ENCODE results near the gene NXNL1.
"Not testable (repeated sequence)": the region's sequence is repeated elsewhere in the genome, so short reads cannot be mapped to it uniquely, and the experiment has no call there.

The NXNL1 gene

DNA sequence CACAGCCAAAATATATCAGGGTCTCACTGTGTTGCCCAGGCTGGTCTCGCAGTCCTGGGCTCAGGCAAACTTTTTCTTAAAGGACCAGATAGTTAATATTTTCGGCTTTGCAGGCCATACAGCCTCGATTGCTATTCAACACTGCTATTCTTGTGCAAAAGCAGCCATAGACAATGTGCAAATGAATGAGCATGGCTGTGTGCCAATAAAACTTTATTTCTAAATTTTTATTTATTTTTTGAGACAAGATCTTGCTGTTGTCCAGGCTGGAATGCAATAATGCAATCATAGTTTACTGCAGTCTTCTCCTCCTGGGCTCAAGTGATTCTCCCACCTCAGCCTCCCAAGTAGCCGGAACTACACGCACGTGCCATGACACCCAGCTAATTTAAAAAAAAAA is 42.5 kb upstream of the NXNL1 start:
- Histone ChIP-seq H3K27me3 (replicated peaks; ENCODE audit: control insufficient read depth, insufficient read depth, low read length) (no peaks in the 10 kb centered on the region), H3K4me3 (replicated peaks; ENCODE audit: low read depth, low read length) (no peak overlapping the region), H3K36me3 (ENCODE audit: control insufficient read depth, insufficient read depth, low read length) (peaks cover 3% of the 10 kb centered on the region)
- DNase-seq (ENCODE audit: extremely low read depth, insufficient read length): no peak
- TF ChIP-seq, protein P1, sequence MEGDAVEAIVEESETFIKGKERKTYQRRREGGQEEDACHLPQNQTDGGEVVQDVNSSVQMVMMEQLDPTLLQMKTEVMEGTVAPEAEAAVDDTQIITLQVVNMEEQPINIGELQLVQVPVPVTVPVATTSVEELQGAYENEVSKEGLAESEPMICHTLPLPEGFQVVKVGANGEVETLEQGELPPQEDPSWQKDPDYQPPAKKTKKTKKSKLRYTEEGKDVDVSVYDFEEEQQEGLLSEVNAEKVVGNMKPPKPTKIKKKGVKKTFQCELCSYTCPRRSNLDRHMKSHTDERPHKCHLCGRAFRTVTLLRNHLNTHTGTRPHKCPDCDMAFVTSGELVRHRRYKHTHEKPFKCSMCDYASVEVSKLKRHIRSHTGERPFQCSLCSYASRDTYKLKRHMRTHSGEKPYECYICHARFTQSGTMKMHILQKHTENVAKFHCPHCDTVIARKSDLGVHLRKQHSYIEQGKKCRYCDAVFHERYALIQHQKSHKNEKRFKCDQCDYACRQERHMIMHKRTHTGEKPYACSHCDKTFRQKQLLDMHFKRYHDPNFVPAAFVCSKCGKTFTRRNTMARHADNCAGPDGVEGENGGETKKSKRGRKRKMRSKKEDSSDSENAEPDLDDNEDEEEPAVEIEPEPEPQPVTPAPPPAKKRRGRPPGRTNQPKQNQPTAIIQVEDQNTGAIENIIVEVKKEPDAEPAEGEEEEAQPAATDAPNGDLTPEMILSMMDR (IDR thresholded peaks at IDR 0.05; ENCODE audit: insufficient read depth, low read length, poor library complexity, severe bottlenecking): no peak

DNA sequence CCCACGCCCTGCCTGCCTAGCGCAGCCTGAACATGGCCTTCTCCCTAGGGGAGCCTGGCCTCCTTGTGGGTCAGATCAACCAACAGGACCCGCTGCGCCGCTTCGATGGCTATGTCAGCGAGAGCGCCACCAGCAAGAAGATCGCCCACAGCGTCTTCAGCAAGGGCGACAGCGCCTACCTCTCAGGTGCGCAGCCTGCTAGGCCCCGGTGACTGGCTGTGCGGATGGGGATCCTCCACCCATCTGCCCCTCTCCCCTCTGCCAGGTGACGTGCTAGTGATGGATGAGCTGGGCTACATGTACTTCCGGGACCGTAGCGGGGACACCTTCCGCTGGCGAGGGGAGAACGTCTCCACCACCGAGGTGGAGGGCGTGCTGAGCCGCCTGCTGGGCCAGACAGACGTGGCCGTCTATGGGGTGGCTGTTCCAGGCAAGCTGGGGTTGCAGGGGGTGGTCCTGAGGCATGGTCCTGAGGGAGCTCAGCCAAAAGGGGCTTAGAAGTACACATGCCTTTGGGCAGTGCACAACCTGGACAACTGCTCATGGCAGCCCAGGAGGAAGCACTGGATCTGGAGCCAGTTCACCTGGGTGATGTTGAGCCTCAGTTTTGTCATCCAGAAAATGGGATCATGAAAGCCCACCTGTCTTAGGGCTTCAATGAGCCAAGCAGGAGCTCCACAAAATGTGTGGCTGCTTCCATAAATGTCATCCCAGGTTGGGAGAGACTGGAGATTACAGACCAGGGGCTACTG is 39.9 kb upstream of the NXNL1 start:
- TF ChIP-seq, protein P1 (IDR thresholded peaks at IDR 0.05; ENCODE audit: insufficient read depth, low read length, poor library complexity, severe bottlenecking): no peak
- Histone ChIP-seq H3K36me3 (ENCODE audit: control insufficient read depth, insufficient read depth, low read length) (peaks cover 1% of the 10 kb centered on the region), H3K27me3 (replicated peaks; ENCODE audit: control insufficient read depth, insufficient read depth, low read length) (no peaks in the 10 kb centered on the region), H3K4me3 (replicated peaks; ENCODE audit: low read depth, low read length) (no peak overlapping the region)
- DNase-seq (ENCODE audit: extremely low read depth, insufficient read length): no peak

DNA sequence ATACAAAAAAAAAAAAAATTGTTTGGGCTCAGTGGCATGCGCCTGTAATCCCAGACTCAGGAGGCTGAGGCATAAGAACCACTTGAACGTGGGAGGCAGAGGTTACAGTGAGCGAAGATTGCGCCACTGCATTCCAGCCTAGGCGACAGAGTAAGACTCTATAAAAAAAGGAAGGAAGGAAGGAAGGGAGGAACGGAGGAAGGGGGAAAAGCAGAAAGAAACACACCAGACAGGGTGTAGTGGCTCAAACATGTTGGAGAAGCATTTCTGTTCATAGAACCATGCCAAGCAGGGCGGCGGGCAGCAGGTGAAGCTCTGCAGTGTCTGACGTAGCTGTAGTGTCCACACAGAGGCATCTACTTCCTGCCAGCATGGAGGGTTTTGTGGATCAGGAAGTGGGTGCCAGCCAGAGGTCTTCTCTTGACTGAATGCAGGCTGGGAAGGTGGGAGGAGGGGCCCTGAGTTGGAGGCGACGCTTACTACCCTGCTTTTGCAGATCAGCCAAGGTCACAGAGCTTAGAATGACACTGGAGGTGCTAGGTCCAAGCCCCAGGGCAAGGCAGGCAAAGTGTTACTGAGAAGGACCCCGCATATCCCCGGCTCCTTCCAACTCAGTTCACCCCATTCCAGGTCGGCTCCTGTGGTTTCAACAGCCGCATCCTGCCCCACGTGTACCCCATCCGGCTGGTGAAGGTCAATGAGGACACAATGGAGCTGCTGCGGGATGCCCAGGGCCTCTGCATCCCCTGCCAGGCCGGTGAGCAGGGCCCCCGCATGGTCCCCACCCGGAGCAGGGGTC is 39.1 kb upstream of the NXNL1 start:
- Histone ChIP-seq H3K36me3 (ENCODE audit: control insufficient read depth, insufficient read depth, low read length) (no peaks in the 10 kb centered on the region; the same call in 1 of the 2 replicates), H3K4me3 (replicated peaks; ENCODE audit: low read depth, low read length) (no peak overlapping the region), H3K27me3 (replicated peaks; ENCODE audit: control insufficient read depth, insufficient read depth, low read length) (no peaks in the 10 kb centered on the region)
- no peak for DNase-seq (ENCODE audit: extremely low read depth, insufficient read length)
- TF ChIP-seq, protein P1 (IDR thresholded peaks at IDR 0.05; ENCODE audit: insufficient read depth, low read length, poor library complexity, severe bottlenecking): no peak

DNA sequence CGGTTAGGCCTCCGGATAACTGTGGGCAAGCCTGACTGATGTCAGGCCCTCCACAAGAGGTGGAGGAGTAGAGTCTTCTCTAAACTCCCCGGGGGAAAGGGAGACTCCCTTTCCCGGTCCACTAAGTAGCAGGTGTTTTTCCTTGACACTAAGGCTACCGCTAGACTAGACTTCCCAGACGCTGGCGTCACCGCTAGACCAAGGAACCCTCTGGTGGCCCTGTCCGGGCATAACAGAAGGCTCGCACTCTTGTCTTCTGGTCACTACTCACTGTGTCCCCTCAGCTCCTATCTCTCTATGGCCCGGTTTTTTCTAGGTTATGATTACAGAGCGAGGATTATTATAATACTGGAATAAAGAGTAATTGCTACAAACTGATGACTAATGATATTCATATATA is 38.3 kb upstream of the NXNL1 start:
- not testable (repeated sequence) for DNase-seq (ENCODE audit: extremely low read depth, insufficient read length); H3K36me3 ChIP-seq (ENCODE audit: control insufficient read depth, insufficient read depth, low read length); H3K27me3 ChIP-seq (replicated peaks; ENCODE audit: control insufficient read depth, insufficient read depth, low read length); H3K4me3 ChIP-seq (replicated peaks; ENCODE audit: low read depth, low read length)

DNA sequence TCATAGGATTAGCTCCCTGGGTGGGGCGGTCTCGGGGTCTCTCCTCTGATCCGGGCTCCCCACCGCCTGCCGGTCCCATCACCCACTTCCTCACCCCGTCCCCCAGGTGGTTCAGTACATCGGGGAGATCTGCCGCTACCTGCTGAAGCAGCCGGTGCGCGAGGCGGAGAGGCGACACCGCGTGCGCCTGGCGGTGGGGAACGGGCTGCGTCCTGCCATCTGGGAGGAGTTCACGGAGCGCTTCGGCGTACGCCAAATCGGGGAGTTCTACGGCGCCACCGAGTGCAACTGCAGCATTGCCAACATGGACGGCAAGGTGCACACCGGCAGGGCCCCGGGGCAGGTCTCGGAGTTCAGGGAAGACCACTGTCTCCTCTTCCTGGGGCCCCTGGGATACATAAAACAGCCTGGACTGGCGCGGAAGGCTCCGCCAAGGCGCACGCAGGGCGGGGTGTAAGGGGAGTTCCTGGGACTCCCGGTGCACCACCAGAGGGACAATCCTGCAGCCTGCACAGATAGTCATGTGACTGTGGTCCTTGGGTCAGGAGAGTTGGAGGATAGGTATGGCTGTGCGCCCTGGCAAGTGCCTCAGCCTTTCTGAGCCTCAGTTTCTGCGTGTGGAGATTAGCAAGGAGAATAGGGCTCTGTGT is 36.5 kb upstream of the NXNL1 start:
- no peaks in the 10 kb centered on the region; the same call in 1 of the 2 replicates for H3K36me3 ChIP-seq (ENCODE audit: control insufficient read depth, insufficient read depth, low read length)
- no peaks in the 10 kb centered on the region for H3K27me3 ChIP-seq (replicated peaks; ENCODE audit: control insufficient read depth, insufficient read depth, low read length)
- no peak overlapping the region for H3K4me3 ChIP-seq (replicated peaks; ENCODE audit: low read depth, low read length)
- DNase-seq (ENCODE audit: extremely low read depth, insufficient read length): no peak
- TF ChIP-seq, protein P1 (IDR thresholded peaks at IDR 0.05; ENCODE audit: insufficient read depth, low read length, poor library complexity, severe bottlenecking): no peak
